IPS DF 4.7 (cell line): Measurements from ENCODE around the gene UGT3A2.
"Not testable (repeated sequence)": the region's sequence is repeated elsewhere in the genome, so short reads cannot be mapped to it uniquely, and the experiment has no call there.

Source experiments
- DNase-seq: peaks from one replicate; pipeline ENCODE4 v3.0.0-alpha.2; 2013; ENCODE audit warnings: low spot score; ENCODE audit errors: extremely low read depth

UGT3A2 gene

GRCh38 chr5:36054647-36055046 is 12.0 kb downstream of the UGT3A2 start:
- no peak for DNase-seq

- DNase-seq = no peak
Observed at GRCh38 chr5:36052538-36052937, 14.1 kb downstream of the UGT3A2 start.

GRCh38 chr5:36049949-36050348 is 16.7 kb downstream of the UGT3A2 start:
- no peak for DNase-seq

GRCh38 chr5:36047384-36048160 is 19.1 kb downstream of the UGT3A2 start:
- no peak for DNase-seq

DNA sequence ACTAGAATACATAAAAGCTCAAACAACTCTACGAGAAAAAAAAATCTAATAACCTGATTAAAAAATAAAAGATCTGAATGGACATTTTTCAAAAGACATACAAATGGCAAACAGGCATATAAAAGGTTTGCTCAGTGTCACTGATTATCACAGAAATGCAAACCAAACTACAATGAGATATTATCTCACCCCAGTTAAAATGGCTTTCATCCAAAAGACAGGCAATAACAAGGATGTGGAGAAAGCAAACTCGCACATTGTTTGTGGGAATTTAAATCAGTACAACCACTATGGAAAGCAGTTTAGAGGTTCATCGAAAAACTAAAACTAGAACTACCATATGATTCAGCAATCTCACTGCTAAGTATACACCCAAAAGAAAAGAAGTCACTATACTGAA is 20.8 kb downstream of the UGT3A2 start:
- no peak for DNase-seq

DNA sequence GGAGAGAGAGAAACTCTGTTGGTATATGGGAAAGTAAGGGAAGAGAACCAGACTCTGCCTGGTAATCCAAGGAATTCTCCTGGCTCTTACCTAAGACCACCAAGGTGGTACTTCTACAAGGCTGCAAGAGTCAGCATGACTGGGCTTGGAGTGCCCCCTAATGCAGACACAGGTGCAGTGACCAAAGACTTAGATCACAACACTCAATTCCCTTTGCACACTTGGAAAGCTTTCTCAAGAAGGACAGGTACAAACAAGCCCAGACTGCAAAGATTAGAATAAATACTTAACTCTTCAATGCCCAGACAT is 25.2 kb downstream of the UGT3A2 start:
- DNase-seq = no peak

- no peak for DNase-seq
Observed at GRCh38 chr5:36040651-36041536, 25.8 kb downstream of the UGT3A2 start.

DNA sequence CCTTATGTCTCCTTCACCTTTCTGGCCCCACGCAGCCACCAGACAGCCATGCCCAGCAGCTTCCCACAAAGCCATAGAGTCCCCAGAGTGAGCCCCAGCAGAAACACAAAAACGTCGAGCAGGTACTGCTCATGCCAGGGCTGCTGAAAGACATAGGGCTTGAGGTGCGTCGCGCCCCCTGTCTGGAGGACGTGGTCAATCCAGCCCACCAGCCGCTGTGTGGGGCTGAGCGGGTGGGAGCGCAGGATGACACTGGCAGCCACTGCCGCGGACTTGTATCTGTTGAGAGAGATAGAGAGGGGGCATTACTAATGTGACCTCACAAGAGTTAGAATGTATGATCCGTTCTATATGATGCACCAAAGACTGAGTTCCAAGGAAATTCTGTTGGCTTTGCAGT is 31.0 kb downstream of the UGT3A2 start:
- no peak for DNase-seq

DNA sequence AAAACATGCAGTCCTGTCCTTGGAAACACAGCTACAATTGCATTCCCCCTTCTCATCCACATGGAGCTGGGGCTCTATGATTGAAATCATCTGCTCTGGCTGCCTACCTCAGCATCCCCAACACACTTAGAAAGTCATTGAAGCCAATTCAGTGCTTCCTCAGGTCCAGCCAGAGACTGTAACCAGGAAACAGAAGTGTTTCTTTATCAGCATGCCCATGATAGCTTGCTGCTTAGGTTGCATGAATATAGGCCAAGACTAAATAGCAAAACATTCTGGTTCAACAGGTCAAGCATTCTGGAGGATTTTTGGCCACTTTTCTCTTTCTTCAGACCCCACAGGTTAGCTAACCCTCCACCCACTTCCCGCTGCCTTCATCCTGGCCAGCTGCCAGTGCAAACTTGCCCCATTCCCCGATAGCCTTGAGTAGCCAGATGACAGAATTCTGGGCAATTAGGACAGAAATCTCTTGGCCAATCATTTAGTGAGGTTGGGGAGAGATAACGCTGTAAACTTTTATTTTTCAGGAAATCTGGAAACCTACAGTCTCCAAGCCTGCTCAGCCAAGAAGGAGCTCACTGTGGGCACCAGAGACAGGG is 32.0 kb downstream of the UGT3A2 start:
- DNase-seq = not testable (repeated sequence)

DNA sequence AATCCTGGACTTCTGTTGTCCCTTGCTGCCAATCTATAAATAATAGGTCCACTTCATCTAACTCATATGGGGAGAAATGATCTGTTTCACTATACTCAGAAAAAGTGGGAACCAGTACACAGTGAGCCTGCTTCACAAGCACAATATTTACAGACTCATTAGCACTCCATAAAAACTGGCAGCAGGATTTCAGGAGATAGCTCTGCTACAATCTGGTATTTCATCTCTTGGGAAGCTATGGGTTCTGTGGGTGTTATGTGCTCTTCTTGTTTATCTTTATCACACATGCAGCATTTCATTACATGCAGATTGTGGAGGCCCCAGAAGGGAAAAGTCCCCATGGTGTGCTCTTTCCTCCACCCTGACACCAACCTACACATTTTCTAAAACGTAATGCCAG is 33.2 kb downstream of the UGT3A2 start:
- no peak for DNase-seq

DNA sequence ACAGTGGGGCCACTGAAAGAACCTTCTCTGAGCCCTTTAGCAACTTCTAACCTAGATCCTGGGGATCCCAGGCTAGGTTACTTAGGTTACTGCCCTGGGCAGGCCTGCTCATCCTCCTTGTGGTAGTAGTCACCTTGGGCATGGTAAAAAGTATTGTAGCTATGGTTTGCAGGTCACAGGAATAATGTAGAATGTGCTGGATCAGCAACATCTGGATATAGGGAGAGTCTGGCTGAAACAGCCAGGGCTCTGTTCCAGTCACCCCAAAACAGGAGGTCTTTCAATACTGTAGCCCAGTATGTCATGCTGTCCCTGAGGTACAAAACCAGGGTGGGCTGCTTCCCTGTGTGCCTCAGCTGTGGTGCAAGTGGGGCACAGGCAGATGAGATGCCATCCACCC is 33.6 kb downstream of the UGT3A2 start:
- no peak for DNase-seq

- DNase-seq = no peak
Observed at GRCh38 chr5:36031223-36031622, 35.5 kb downstream of the UGT3A2 start.

GRCh38 chr5:36029914-36030313 is 36.8 kb downstream of the UGT3A2 start:
- DNase-seq = no peak

DNA sequence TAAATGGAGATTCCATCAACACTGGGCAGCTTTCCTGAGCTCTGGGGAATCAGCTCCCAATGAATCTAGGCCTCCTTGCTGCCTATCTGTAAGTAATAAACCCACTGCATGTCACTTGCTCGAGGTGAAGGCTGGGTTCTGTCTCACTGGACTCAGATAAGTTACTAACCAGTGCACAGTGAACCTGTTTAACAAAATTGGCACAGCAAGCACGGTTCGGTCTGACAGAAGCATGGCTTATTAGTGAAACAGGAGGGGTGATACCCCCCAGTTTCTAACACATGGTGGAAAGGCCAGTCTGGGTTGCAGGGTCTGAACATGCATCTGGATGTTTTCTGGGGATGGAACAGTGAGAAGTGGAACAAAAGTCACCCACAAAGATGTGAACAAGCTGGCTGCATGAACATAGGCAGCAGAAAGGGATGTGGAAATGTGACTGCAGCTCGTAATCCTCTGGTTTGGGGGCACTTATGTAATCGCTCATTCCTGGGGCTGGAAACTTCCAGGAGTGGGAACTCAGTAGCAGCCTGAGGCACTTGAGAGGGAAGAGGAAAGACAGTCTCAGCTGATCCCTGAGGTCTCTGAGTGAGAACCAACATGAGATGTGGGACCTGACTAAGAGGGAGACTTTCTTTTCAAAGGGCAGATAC is 37.7 kb downstream of the UGT3A2 start:
- no peak for DNase-seq

DNA sequence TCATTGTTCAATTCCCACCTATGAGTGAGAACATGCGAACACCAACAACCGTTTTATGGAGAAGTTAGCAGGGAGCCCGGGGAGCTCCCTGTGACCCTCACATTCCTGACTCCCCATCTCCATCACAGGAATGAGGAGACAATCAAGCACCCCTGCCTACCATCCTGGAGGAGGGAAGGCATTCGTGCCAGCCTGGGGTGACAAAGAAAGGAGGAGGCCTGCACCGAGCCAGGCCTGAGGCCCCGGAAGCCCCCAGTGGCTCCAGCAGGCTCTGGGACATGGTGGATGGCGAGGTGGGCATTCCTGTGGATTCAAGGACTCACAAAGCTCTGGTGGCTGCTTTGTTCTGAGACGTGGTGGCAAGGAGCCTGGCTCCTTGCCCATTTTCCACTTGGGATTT is 39.0 kb downstream of the UGT3A2 start:
- no peak for DNase-seq

DNA sequence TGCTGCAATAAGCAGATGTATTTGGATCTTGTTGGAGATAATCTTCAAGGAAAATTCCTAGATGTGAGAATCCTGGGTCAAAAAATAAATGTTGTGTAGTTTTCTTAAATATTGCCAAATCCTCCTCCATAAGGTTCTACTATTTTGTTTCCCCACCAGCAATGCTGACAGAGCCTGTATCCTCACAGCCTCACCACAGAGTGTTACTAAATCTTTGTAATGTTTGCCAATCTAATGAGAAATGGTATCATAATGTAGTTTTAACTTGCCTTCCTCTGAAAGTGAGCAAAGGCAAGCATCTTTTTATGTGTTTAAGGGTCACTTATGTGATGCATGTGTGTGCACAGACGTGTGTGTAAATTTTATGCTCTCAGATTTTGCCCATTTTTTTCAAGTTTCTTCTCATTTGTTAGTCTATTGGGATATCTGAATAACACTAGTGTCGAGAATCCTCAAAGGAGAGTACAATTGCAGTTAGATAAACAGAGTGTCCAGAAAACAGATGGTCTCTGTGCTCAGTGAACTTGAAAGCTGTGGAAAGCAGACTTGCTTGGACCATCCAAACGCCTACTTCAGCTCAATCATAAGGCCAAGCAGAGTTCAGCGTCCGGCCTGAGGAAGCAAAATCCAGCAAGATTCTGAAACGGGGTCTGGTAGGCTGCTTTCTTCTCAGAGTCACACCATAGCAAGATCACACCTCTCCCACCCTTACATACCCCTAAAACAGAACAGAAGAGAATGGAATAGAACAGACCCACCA is 39.8 kb downstream of the UGT3A2 start:
- no peak for DNase-seq

DNA sequence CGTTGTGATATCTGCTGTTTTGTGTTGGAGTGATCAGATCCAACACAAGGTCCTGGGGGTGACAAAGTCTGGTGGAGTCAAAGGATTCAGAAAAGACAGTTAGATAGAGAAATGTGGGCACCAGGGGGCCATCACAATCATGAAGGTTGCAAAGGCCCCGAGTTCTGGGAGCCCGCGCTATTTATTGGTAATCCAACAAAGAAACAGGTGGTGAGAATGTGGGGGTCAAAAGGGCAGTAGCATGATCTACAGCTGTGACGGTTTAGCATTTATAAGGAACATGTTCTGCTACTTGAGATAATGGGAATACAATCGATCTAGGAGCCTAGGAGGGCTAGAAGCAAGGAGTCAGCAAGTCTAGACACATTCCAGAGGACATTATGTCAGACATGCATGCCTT is 44.4 kb downstream of the UGT3A2 start:
- not testable (repeated sequence) for DNase-seq

DNA sequence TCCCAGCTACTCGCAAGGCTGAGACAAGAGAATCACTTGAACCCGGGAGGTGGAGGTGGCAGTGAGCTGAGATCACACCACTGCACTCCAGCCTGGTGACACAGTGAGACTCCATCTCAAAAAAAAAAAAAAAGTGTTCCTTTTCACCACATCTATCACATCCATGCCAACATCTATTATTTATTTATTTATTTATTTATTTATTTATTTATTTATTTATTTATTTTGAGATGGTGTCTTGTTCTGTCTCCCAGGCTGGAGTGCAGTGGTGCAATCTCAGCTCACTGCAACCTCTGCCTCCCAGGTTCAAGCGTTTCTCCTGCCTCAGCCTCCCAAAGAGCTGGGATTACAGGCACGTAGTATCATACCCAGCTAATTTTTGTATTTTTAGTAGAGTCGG is 47.1 kb downstream of the UGT3A2 start:
- not testable (repeated sequence) for DNase-seq

DNA sequence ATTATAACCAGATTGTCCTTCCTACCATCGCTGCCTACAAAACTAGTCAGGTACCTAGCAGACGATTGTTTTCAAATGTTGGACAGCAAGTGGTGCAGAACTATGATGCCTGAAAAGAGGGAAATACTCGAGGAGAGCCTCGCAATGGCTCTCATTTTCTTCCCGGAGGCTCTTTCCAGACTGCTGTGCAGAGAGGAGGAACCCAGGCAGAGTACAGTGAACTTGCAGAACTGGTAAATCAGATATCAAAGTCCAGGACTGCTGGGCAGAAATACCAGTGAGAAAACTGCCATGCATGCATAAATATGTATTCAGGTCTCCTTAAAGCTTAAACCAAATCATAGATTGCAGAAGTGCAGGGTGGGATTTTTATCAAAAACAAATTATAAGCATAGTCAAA is 49.1 kb downstream of the UGT3A2 start:
- no peak for DNase-seq

DNA sequence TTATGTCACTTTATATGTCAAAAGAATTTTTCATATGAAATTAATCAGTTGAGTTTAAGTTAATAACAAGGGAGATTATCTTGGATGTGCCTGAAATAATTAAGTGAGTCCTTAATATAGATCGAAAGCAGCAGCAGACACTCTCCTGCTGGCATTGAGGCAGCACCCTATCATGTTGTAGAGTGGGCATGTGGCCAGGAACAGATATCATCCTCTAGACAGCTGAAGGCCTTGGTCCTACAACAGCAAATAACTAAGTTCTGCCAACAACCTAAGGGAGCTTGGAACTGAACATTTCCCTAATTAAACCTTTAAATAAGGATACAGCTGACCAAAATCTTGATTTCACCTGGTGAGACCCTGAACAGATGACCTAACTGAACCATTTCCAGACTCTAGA is 49.7 kb downstream of the UGT3A2 start:
- DNase-seq = no peak

- DNase-seq = no peak
Observed at GRCh38 chr5:36013182-36013581, 53.5 kb downstream of the UGT3A2 start.
